ENCODE results near the gene PKP3.
"Not testable (repeated sequence)": the region's sequence is repeated elsewhere in the genome, so short reads cannot be mapped to it uniquely, and the experiment has no call there.

Gene PKP3

DNA sequence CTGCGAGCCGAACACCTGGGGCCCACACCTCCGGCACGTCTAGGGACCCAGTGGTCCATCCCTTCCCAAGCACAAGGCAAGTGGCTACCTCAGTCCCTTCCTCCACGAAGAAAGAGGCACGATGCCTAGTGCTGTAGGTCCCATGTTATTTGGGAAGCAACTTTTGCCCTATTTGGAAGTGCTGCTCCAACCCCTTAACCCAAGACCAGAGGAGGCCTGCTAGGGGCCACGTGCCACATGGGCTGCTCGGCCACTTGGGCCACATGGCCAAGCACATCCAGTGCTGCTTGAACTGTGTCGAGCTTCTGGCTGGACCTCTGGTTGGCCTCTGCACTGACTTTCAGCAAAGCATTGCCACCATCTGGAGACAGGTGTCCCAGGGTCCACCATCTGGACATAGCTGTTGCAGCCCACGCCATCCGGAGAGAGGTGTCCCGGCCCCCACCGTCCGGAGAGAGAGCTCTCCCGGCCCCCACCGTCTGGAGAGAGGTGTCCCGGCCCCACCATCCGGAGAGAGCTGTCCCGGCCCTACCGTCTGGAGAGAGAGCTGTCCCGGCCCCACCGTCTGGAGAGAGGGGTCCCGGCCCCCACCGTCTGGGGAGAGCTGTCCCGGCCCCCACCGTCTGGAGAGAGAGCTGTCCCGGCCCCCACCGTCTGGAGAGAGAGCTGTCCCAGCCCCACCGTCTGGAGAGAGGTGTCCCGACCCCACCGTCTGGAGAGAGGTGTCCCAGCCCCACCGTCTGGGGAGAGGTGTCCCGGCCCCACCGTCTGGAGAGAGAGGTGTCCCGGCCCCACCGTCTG, 31.2 kb upstream of the PKP3 start:
- DNase-seq (ENCODE audit: low spot score): no peak

GRCh38 chr11:363443-363805, 30.6 kb upstream of the PKP3 start:
- DNase-seq (ENCODE audit: low spot score): not testable (repeated sequence)

GRCh38 chr11:363948-364761, 29.9 kb upstream of the PKP3 start:
- DNase-seq (ENCODE audit: low spot score): no peak

- DNase-seq (ENCODE audit: low spot score): no peak
These were observed 28.9 kb upstream of the PKP3 start for GRCh38 chr11:364991-365725.

GRCh38 chr11:365831-366230, 28.2 kb upstream of the PKP3 start:
- no peak for DNase-seq (ENCODE audit: low spot score)

GRCh38 chr11:367956-368413, 26.0 kb upstream of the PKP3 start:
- DNase-seq (ENCODE audit: low spot score): no peak

DNA sequence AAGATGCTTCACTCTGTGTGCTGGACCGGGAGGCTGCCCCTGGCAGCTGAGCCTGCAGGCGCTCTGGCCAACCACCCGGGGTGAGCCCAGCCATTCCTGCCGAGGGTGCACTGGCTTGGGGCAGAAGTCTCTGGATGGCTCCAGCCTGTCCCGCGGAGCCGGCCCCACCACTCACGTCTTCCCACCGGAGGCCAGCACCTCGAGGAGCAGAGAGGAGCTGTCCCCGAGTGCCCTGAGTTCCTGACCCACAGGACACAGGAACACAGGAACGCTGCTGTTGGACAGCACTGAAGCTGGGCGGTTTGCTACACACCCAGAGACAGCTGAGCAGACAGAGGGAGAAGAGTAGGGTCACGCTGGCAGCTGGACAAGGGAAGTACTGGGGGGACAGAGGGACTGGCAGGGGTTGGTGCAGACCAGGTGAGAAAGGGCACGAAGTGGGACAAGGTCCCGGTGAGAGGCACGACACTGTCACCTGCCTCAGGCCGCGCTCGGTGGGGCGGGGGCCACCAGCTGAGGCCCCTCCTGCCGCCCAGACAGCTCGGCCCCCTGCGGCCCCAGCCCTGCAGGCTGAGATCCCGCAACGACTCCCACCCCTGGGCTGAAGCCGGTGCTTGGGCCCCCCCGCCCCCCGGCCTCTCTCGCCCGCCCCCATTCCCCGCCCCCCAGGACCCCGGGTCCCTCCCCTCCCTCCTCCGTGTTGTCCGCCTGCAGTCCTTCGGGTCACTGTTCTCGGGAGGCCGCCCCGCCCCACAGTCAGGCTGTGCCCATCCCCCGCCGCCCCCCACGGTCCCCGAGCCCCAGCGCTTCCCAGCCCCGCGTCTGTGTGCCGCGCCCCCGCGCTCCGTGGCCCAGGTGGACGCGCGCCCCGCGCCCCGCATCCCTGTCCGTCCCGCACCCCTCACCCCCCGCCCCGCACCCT, 25.3 kb upstream of the PKP3 start:
- DNase-seq (ENCODE audit: low spot score): peak; percentile 31

DNA sequence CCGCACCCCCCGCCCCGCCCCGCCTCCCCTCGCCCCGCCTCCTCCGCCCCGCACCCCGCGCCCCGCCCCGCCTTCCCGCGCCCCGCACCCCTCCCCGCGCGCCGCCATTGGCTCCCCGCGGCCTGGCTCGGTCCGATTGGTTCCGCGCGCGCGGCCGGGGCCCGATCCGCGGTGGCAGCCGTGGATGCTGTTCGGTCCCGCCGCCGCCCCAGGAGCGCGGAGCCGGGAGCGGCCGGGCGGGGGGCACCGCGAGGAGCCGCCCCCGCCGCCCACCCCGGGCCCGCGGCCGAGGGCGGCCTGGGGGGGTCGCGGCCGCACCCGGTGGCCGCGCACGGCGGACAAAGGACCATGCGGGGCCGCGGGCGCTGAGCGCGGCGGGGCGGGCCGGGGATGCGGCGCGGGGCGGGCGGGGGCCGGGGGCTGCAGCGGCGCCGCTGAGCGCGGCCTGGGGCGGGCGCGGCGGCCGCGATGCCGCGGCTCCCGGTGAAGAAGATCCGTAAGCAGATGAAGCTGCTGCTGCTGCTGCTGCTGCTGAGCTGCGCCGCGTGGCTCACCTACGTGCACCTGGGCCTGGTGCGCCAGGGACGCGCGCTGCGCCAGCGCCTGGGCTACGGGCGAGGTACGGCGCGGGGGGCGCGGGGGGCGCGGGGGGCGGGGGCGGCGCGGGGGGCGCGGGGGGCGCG, 24.5 kb upstream of the PKP3 start, which contains the start of gene B4GALNT4:
Gene B4GALNT4 (plus strand): TSS at position 164 of the 683 bp plus-strand sequence. CDS start 305 bp downstream, at position 469.
- peak; percentile 65 for DNase-seq (ENCODE audit: low spot score)

DNA sequence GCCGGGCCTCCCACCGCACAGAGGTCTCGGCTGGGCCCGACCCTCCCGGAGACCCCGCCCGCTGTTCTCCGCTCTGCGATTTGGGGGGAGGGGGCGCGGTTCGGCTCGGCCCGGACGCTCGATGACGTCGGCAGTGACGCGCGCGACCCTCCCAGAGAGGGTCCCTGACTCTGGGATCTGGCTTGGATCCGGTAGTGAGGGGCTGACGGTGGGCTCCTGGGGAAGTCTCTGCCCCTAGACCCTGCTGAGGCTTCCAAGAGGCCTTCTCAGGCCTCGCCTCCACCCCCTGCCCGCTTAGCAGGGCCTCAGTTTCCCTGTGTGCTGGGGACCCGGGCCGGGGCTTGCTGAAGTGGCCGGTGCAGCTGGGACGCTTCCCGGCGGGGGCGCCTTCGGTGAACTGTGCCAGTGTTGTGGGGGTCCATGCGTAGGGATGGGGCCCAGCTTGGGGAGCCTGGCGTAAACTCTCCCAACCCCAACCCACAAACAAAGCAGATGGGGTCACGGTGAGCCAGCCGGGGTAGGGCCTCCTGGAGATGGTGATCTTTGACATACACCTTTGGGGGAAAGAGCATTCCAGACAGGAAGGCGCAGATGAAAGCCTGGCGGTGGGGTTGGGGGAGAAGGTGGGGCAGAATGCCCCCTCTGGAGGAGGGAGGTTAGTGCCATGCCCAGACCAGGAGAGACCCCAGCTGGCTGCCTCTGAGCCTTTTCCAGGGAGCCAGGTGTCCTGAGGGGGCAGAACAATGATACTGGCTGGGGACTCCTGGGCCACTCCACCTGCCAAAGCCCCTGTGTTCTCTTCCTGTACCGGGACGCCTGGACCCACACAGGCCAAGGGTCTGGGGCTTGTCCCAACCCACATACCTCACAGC, 23.7 kb upstream of the PKP3 start:
- no peak for DNase-seq (ENCODE audit: low spot score)

GRCh38 chr11:371051-371450, 23.0 kb upstream of the PKP3 start:
- DNase-seq (ENCODE audit: low spot score): no peak

- no peak for DNase-seq (ENCODE audit: low spot score)
These were observed 22.1 kb upstream of the PKP3 start for GRCh38 chr11:371716-372590.

DNA sequence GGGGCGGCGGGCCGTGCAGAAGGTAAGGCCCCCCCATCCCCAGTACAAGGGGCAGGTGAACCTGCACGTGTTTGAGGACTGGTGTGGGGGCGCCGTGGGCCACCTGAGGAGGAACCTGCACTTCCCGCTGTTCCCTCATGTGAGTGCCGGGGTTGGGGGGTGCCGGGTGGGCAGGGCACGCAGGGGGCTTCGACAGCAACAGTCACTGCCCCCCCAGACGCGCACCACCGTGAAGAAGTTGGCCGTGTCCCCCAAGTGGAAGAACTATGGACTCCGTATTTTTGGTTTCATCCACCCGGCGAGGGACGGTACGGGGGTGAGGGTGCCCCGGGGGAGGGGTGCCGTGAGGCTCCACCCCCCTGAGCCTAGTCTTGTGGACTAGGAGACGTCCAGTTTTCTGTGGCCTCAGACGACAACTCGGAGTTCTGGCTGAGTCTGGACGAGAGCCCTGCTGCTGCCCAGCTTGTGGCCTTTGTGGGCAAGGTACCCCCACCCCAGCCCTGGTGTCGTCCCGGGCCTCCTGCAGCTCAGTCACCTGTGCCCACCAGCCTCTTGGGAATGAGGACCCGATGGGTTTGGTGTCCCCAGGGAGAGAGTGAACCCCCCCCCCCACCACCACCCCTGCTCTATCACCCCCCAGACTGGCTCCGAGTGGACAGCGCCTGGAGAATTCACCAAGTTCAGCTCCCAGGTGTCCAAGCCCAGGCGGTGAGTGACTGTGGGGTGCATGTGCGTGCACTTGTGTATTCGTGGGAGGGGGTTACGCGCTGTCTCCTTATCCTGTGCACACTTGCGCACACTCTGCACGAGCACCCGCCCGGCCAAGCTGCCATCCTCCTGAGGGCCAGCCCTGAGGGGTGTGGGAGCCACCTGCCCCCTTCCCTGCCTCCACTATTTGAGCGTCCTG, 20.9 kb upstream of the PKP3 start:
- no peak for DNase-seq (ENCODE audit: low spot score)

- DNase-seq (ENCODE audit: low spot score): peak; percentile 88
These were observed 20.1 kb upstream of the PKP3 start for GRCh38 chr11:373716-374551.

- DNase-seq (ENCODE audit: low spot score): no peak
These were observed 18.7 kb upstream of the PKP3 start for GRCh38 chr11:375065-376025.

DNA sequence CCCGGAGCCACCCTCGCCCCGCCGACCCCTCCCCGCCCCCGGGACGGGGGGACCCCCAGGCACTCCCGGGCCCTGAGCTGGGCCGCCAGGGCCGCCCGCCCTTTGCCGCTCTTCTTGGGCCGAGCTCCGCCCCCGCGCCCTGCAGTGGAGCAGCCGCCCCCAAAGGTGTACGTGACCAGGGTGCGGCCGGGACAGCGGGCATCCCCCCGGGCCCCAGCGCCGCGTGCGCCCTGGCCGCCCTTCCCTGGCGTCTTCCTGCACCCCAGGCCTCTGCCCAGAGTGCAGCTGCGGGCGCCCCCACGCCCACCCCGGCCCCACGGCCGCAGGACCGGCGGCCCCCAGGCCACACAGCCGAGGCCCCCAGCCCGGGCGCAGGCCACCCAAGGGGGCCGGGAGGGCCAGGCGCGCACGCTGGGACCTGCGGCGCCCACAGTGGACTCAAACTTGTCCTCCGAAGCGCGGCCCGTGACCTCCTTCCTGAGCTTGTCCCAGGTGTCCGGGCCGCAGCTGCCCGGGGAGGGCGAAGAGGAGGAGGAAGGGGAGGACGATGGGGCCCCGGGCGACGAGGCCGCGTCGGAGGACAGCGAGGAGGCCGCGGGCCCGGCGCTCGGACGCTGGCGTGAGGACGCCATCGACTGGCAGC, 17.4 kb upstream of the PKP3 start:
- no peak for DNase-seq (ENCODE audit: low spot score)
